ENCODE data around the gene ACLY. TPM values are rescaled to one million over a fixed set of nuclear protein-coding genes. Genes with fewer than 3 reads are reported as not detected.
"Not testable (repeated sequence)": the region's sequence is repeated elsewhere in the genome, so short reads cannot be mapped to it uniquely, and the experiment has no call there.

Gene ACLY
- total and polyA plus RNA-seq, 2 donors (not counting 1 experiment from before 2014, with no cell fraction given), result 40.2 to 91.5 TPM

- Histone ChIP-seq H3K4me2 (replicated peaks; ENCODE audit: low read depth, low read length, poor library complexity, severe bottlenecking) (no peak overlapping the region), H3K36me3 (replicated peaks in 1 of 2; ENCODE audit: control extremely low read depth in 1 of 2, control insufficient read depth in 1 of 2, extremely low read depth in 1 of 2, insufficient read depth in 2 of 2, low read length in 1 of 2) (peaks cover 1 to 4% of the 10 kb centered on the region in 2 experiments), H3K27ac (ENCODE audit: low read length in 2 of 2) (no peak overlapping the region), H3K27me3 (replicated peaks in 1 of 4; ENCODE audit: control extremely low read depth in 1 of 4, control insufficient read depth in 3 of 4, insufficient read depth in 4 of 4, low read length in 3 of 4) (peaks cover 0 to 2% (median 0%) of the 10 kb centered on the region in 4 experiments), H2AFZ (ENCODE audit: insufficient read depth, low read depth, low read length, poor library complexity, severe bottlenecking) (no peak overlapping the region), H3K4me3 (ENCODE audit: control extremely low read depth in 1 of 5, extremely low read depth in 1 of 5, insufficient read depth in 1 of 5, low read depth in 2 of 5, low read length in 4 of 5) (no peak overlapping the region), H3K79me2 (ENCODE audit: control insufficient read depth, insufficient read depth, low read length) (peaks cover 10% of the 10 kb centered on the region), H4K20me1 (ENCODE audit: control insufficient read depth, insufficient read depth, low read length, poor library complexity, severe bottlenecking) (no peaks in the 10 kb centered on the region), H3K4me1 (ENCODE audit: control insufficient read depth in 2 of 2, insufficient read depth in 2 of 2, low read length in 2 of 2) (peaks cover 0 to 8% of the 10 kb centered on the region in 2 donors), H3K9me3 (ENCODE audit: control extremely low read depth in 1 of 3, control insufficient read depth in 2 of 3, insufficient read depth in 1 of 3, low read length in 2 of 3) (no peaks in the 10 kb centered on the region), H3K9ac (ENCODE audit: low read length) (no peak overlapping the region)
- intact Hi-C loops (cut with micrococcal nuclease), result no loop called here
- ChIA-PET CTCF (no interaction called here), POLR2A (no interaction called here)
- Mint-ChIP-seq H3K4me3 (no peak overlapping the region), H3K4me1 (peaks cover 11% of the 10 kb centered on the region), H3K27me3 (no peaks in the 10 kb centered on the region), H3K27ac (no peak overlapping the region), H3K9me3 (ENCODE audit: insufficient read depth) (no peaks in the 10 kb centered on the region)
- DNase-seq (no peak), ATAC-seq (ENCODE audit: low read depth) (no peak)
- no peak for TF ChIP-seq CTCF (IDR thresholded peaks at IDR 0.05)
- no peak for TF ChIP-seq EZH2 (IDR thresholded peaks at IDR 0.05; ENCODE audit: borderline replicate concordance, insufficient read depth, low read depth, low read length, poor library complexity, severe bottlenecking)
- 80% methylated on average over 1 of the region's 6 CpGs for WGBS (ENCODE audit: insufficient coverage)
These were observed 73.8 kb downstream of the ACLY start for GRCh38 chr17:41844971-41845370.

GRCh38 chr17:41840781-41841180, 78.0 kb downstream of the ACLY start:
- peaks cover 0 to 13% (median 0%) of the 10 kb centered on the region in 4 experiments for H3K27me3 ChIP-seq (replicated peaks in 1 of 4; ENCODE audit: control extremely low read depth in 1 of 4, control insufficient read depth in 3 of 4, insufficient read depth in 4 of 4, low read length in 3 of 4)
- H3K36me3 ChIP-seq (replicated peaks in 1 of 2; ENCODE audit: control extremely low read depth in 1 of 2, control insufficient read depth in 1 of 2, extremely low read depth in 1 of 2, insufficient read depth in 2 of 2, low read length in 1 of 2); H3K27ac ChIP-seq (ENCODE audit: low read length in 2 of 2); CTCF ChIA-PET; H3K27ac Mint-ChIP-seq; H3K4me1 Mint-ChIP-seq; H2AFZ ChIP-seq (ENCODE audit: insufficient read depth, low read depth, low read length, poor library complexity, severe bottlenecking); H3K27me3 Mint-ChIP-seq; H3K79me2 ChIP-seq (ENCODE audit: control insufficient read depth, insufficient read depth, low read length); H3K9me3 ChIP-seq (ENCODE audit: control extremely low read depth in 1 of 3, control insufficient read depth in 2 of 3, insufficient read depth in 1 of 3, low read length in 2 of 3); H3K4me3 Mint-ChIP-seq; H3K4me3 ChIP-seq (ENCODE audit: control extremely low read depth in 1 of 5, extremely low read depth in 1 of 5, insufficient read depth in 1 of 5, low read depth in 2 of 5, low read length in 4 of 5); H3K4me2 ChIP-seq (replicated peaks; ENCODE audit: low read depth, low read length, poor library complexity, severe bottlenecking); H3K9ac ChIP-seq (ENCODE audit: low read length); DNase-seq; ATAC-seq (ENCODE audit: low read depth); H3K4me1 ChIP-seq (ENCODE audit: control insufficient read depth in 2 of 2, insufficient read depth in 2 of 2, low read length in 2 of 2); H3K9me3 Mint-ChIP-seq (ENCODE audit: insufficient read depth); intact Hi-C loops (cut with micrococcal nuclease); POLR2A ChIA-PET; H4K20me1 ChIP-seq (ENCODE audit: control insufficient read depth, insufficient read depth, low read length, poor library complexity, severe bottlenecking): not testable (repeated sequence)
- WGBS (ENCODE audit: insufficient coverage), result 89% methylated on average over 3 of the region's 6 CpGs

- H3K4me2 ChIP-seq (replicated peaks; ENCODE audit: low read depth, low read length, poor library complexity, severe bottlenecking); H2AFZ ChIP-seq (ENCODE audit: insufficient read depth, low read depth, low read length, poor library complexity, severe bottlenecking); H3K4me3 ChIP-seq (ENCODE audit: control extremely low read depth in 1 of 5, extremely low read depth in 1 of 5, insufficient read depth in 1 of 5, low read depth in 2 of 5, low read length in 4 of 5); ATAC-seq (ENCODE audit: low read depth); POLR2A ChIA-PET; H3K27ac ChIP-seq (ENCODE audit: low read length in 2 of 2); DNase-seq; CTCF ChIA-PET; H3K9me3 Mint-ChIP-seq (ENCODE audit: insufficient read depth); H3K9ac ChIP-seq (ENCODE audit: low read length); H4K20me1 ChIP-seq (ENCODE audit: control insufficient read depth, insufficient read depth, low read length, poor library complexity, severe bottlenecking); H3K9me3 ChIP-seq (ENCODE audit: control extremely low read depth in 1 of 3, control insufficient read depth in 2 of 3, insufficient read depth in 1 of 3, low read length in 2 of 3); H3K79me2 ChIP-seq (ENCODE audit: control insufficient read depth, insufficient read depth, low read length); H3K27me3 Mint-ChIP-seq; intact Hi-C loops (cut with micrococcal nuclease); H3K36me3 ChIP-seq (replicated peaks in 1 of 2; ENCODE audit: control extremely low read depth in 1 of 2, control insufficient read depth in 1 of 2, extremely low read depth in 1 of 2, insufficient read depth in 2 of 2, low read length in 1 of 2); H3K4me3 Mint-ChIP-seq; H3K27ac Mint-ChIP-seq: not testable (repeated sequence)
- Histone ChIP-seq H3K4me1 (ENCODE audit: control insufficient read depth in 2 of 2, insufficient read depth in 2 of 2, low read length in 2 of 2) (peaks cover 12 to 14% of the 10 kb centered on the region in 2 donors), H3K27me3 (replicated peaks in 1 of 4; ENCODE audit: control extremely low read depth in 1 of 4, control insufficient read depth in 3 of 4, insufficient read depth in 4 of 4, low read length in 3 of 4) (peaks cover 0 to 13% (median 0%) of the 10 kb centered on the region in 4 experiments)
- no CpG with 5 or more reads among the region's 2 CpGs for WGBS (ENCODE audit: insufficient coverage)
- H3K4me1 Mint-ChIP-seq, result peaks cover 13% of the 10 kb centered on the region
These were observed 79.3 kb downstream of the ACLY start for GRCh38 chr17:41839448-41839847.
